CD14-positive monocyte (primary cell): Measurements from ENCODE around the gene NID1. TPM values are rescaled to one million over a fixed set of nuclear protein-coding genes. Genes with fewer than 3 reads are reported as not detected.
"Not testable (repeated sequence)": the region's sequence is repeated elsewhere in the genome, so short reads cannot be mapped to it uniquely, and the experiment has no call there.

Source experiments
- DNase-seq, 3 donors: peaks; one replicate each; pipeline ENCODE4 v3.0.0-alpha.2; 2011 to 2022
- H2AFZ ChIP-seq: 2 replicates; pipeline ENCODE4 v1.6.0; 2012; ENCODE audit warnings: mild to moderate bottlenecking, low read depth, low read length, inconsistent platforms; ENCODE audit not compliant: insufficient read depth, poor library complexity, severe bottlenecking
- H3K27ac ChIP-seq, 2 donors: 1 replicate in 1 of 2; 2 replicates in 1 of 2; pipeline ENCODE4 v1.5.1; 2012 to 2013; ENCODE audit warnings: low read length in 2 of 2, control low read depth in 1 of 2, inconsistent platforms in 1 of 2, low read depth in 1 of 2, mild to moderate bottlenecking in 1 of 2
- H3K27me3 ChIP-seq, 2 donors: one replicate each; pipeline versions ENCODE4 v1.6.0 to v1.6.1; 2011 to 2013; ENCODE audit warnings: low read length in 2 of 2; ENCODE audit not compliant: control insufficient read depth in 2 of 2, insufficient read depth in 2 of 2
- H3K36me3 ChIP-seq, 2 donors: replicated peaks in 1 of 2; 1 replicate in 1 of 2; 2 replicates in 1 of 2; pipeline versions ENCODE4 v1.5.1 to v1.6.1; 2012 to 2013; ENCODE audit warnings: low read length in 2 of 2, control low read depth in 1 of 2, inconsistent platforms in 1 of 2, mild to moderate bottlenecking in 1 of 2; ENCODE audit not compliant: insufficient read depth in 2 of 2, control insufficient read depth in 1 of 2
- H3K4me1 ChIP-seq, 2 donors: 1 replicate in 1 of 2; 2 replicates in 1 of 2; pipeline versions ENCODE4 v1.5.1 to v1.6.1; 2012 to 2013; ENCODE audit warnings: low read length in 2 of 2, control low read depth in 1 of 2, inconsistent platforms in 1 of 2, mild to moderate bottlenecking in 1 of 2, moderate library complexity in 1 of 2; ENCODE audit not compliant: insufficient read depth in 2 of 2, control insufficient read depth in 1 of 2
- H3K4me2 ChIP-seq: replicated peaks from 2 replicates; pipeline ENCODE3; 2012; ENCODE audit warnings: low read length, moderate library complexity, mild to moderate bottlenecking; ENCODE audit not compliant: poor library complexity, severe bottlenecking; ENCODE audit errors: extremely low read depth
- H3K4me3 ChIP-seq, 3 experiments: fragments of 200-600 bp in 1 of 3; sonication (generic) in 1 of 3; replicated peaks in 1 of 3; 1 replicate in 2 of 3; 2 replicates in 1 of 3; pipeline ENCODE4 v1.5.1; 2011 to 2013; ENCODE audit warnings: low read length in 3 of 3, mild to moderate bottlenecking in 3 of 3, control low read depth in 2 of 3, low read depth in 2 of 3, inconsistent platforms in 1 of 3, moderate library complexity in 1 of 3
- H3K79me2 ChIP-seq: 2 replicates; pipeline ENCODE4 v1.6.0; 2012; ENCODE audit warnings: mild to moderate bottlenecking, control low read depth, inconsistent platforms, low read length, moderate library complexity; ENCODE audit not compliant: insufficient read depth
- H3K9ac ChIP-seq: 2 replicates; pipeline ENCODE4 v1.6.0; 2017; ENCODE audit warnings: low read length, mild to moderate bottlenecking; ENCODE audit not compliant: insufficient read depth, poor library complexity, severe bottlenecking
- H3K9me3 ChIP-seq, 2 donors: replicated peaks in 1 of 2; 1 replicate in 1 of 2; 2 replicates in 1 of 2; pipeline versions ENCODE4 v1.5.1 to v1.6.1; 2012 to 2013; ENCODE audit warnings: low read length in 2 of 2, control low read depth in 1 of 2; ENCODE audit not compliant: control insufficient read depth in 1 of 2, insufficient read depth in 1 of 2
- H4K20me1 ChIP-seq: 2 replicates; pipeline ENCODE4 v1.6.0; 2012; ENCODE audit warnings: mild to moderate bottlenecking, low read length, control low read depth, moderate library complexity; ENCODE audit not compliant: insufficient read depth
- H3K27ac Mint-ChIP-seq, 7 donors: one replicate each; pipeline ENCODE4 v1.8.0; 2020; ENCODE audit warnings: mild to moderate bottlenecking in 7 of 7, mixed read lengths in 7 of 7, moderate library complexity in 6 of 7, inconsistent platforms in 2 of 7
- H3K27me3 Mint-ChIP-seq, 3 donors: one replicate each; pipeline ENCODE4 v1.8.0; 2021 to 2022; ENCODE audit warnings: low read depth in 3 of 3, mild to moderate bottlenecking in 3 of 3, mixed read lengths in 3 of 3, moderate library complexity in 3 of 3, inconsistent platforms in 1 of 3
- H3K36me3 Mint-ChIP-seq, 2 donors: one replicate each; pipeline ENCODE4 v1.8.0; 2020; ENCODE audit warnings: mixed read lengths in 2 of 2, inconsistent platforms in 1 of 2, mild to moderate bottlenecking in 1 of 2
- H3K4me1 Mint-ChIP-seq: one replicate; pipeline ENCODE4 v1.8.0; 2020; ENCODE audit warnings: mild to moderate bottlenecking, mixed read lengths
- H3K4me3 Mint-ChIP-seq, 2 donors: one replicate each; pipeline ENCODE4 v1.8.0; 2020; ENCODE audit warnings: mild to moderate bottlenecking in 2 of 2, mixed read lengths in 2 of 2, moderate library complexity in 1 of 2
- H3K9me3 Mint-ChIP-seq, 7 donors: one replicate each; pipeline ENCODE4 v1.8.0; 2020 to 2022; ENCODE audit warnings: mixed read lengths in 7 of 7, mild to moderate bottlenecking in 6 of 7, moderate library complexity in 6 of 7, inconsistent platforms in 2 of 7
- WGBS: methylation state at CpG from one replicate; pipeline ENCODE4 v1.1.5; 2013; ENCODE audit warnings: missing lambda C conversion rate; ENCODE audit not compliant: insufficient coverage; 5-methylcytosine and 5-hydroxymethylcytosine counted together
- intact Hi-C, 2 donors: fragments of 100-400 bp; cut with micrococcal nuclease; formaldehyde crosslinking; loops; one replicate each; pipeline versions ENCODE4 v1.15.0 to v1.15.1; 2023
- polyA plus RNA-seq, 3 donors: library from polyadenylated mRNA; depleted of rRNA in 1 of 3; unstranded in 2 of 3; stranded (reverse) in 1 of 3; fragments of 300-500 nt in 2 of 3; fragments of >200 nt in 1 of 3; fragmentation: Illumina TruSeq in 2 of 3; gene quantifications; 1 replicate in 2 of 3; 2 replicates in 1 of 3; pipeline ENCODE4 v1.2.3, GENCODE V29; 2012 to 2021
- TF ChIP-seq, protein P1 (sequence below): fragments of 200-600 bp; IDR thresholded peaks from one replicate; pipeline ENCODE4 v1.8.0; 2022; ENCODE audit warnings: antibody characterized with exemption, mild to moderate bottlenecking

Gene NID1
- polyA plus RNA-seq, 3 donors: 6.8 to 19.7 (median 14.4) TPM

DNA sequence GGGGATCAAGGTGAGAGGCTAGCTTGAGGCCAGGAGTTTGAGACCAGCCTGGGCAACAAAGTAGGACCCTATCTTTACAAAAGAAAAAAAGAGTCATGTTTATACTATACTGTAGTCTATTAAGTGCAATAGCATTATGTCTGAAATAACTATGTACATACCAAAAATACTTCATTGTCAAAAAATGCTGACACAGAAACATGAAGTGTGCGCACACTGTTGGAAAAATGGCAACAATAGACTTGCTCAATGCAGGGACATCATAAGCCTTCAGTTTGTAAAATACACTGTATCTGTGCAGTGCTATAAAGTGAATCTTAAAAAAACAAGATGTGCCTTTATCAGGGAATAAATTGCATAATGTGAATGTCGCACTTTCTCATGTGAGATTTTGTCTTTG lies 14.1 kb upstream of the NID1 start:
- no peak overlapping the region for H3K4me2 ChIP-seq
- H3K4me1 ChIP-seq: no peaks in the 10 kb centered on the region
- Mint-ChIP-seq H3K4me3 (no peak overlapping the region), H3K9me3 (peaks cover 0 to 4% (median 2%) of the 10 kb centered on the region in 7 donors), H3K27ac (no peak overlapping the region), H3K36me3 (no peaks in the 10 kb centered on the region), H3K4me1 (peaks cover 2% of the 10 kb centered on the region), H3K27me3 (peaks cover 0 to 2% (median 0%) of the 10 kb centered on the region in 3 donors)
- H3K36me3 ChIP-seq: no peaks in the 10 kb centered on the region
- no peaks in the 10 kb centered on the region for H4K20me1 ChIP-seq
- H3K79me2 ChIP-seq: no peaks in the 10 kb centered on the region
- H2AFZ ChIP-seq: no peak overlapping the region
- WGBS: 100% methylated on average over 2 of the region's 2 CpGs
- TF ChIP-seq, protein P1, sequence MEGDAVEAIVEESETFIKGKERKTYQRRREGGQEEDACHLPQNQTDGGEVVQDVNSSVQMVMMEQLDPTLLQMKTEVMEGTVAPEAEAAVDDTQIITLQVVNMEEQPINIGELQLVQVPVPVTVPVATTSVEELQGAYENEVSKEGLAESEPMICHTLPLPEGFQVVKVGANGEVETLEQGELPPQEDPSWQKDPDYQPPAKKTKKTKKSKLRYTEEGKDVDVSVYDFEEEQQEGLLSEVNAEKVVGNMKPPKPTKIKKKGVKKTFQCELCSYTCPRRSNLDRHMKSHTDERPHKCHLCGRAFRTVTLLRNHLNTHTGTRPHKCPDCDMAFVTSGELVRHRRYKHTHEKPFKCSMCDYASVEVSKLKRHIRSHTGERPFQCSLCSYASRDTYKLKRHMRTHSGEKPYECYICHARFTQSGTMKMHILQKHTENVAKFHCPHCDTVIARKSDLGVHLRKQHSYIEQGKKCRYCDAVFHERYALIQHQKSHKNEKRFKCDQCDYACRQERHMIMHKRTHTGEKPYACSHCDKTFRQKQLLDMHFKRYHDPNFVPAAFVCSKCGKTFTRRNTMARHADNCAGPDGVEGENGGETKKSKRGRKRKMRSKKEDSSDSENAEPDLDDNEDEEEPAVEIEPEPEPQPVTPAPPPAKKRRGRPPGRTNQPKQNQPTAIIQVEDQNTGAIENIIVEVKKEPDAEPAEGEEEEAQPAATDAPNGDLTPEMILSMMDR: no peak
- no peak for DNase-seq
- no peaks in the 10 kb centered on the region for H3K27me3 ChIP-seq
- H3K27ac ChIP-seq: no peak overlapping the region
- no peaks in the 10 kb centered on the region for H3K9me3 ChIP-seq
- intact Hi-C loops: no loop called here
- no peak overlapping the region for H3K9ac ChIP-seq
- no peak overlapping the region for H3K4me3 ChIP-seq

DNA sequence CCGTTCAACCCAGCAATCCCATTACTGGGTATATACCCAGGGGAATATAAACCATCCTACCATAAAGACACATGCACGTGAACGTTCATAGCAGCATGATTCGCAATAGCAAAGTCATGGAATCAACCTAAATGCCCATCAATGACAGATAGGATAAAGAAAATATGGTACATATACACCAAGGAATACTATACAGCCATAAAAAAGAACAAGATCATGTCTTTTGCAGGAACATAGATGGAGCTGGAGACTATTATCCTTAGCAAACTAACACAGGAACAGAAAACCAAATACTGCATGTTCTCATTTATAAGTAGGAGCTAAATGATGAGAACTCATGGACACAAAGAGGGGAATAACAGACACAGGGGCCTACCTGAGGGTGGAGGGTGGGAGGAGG lies 13.2 kb upstream of the NID1 start:
- H3K27me3 Mint-ChIP-seq, H3K9me3 Mint-ChIP-seq, H3K4me3 Mint-ChIP-seq, DNase-seq, H3K9me3 ChIP-seq, H4K20me1 ChIP-seq, H3K27me3 ChIP-seq, H3K9ac ChIP-seq, H2AFZ ChIP-seq, H3K27ac Mint-ChIP-seq, H3K27ac ChIP-seq, H3K4me1 Mint-ChIP-seq, H3K36me3 ChIP-seq, H3K36me3 Mint-ChIP-seq, H3K79me2 ChIP-seq, H3K4me2 ChIP-seq, H3K4me1 ChIP-seq, H3K4me3 ChIP-seq, intact Hi-C loops: not testable (repeated sequence)
- WGBS: no CpG with 5 or more reads among the region's 4 CpGs
